Ishikawa (cell line): ENCODE data around the gene MPV17.

ENCODE experiments used
- CEBPB ChIP-seq: IDR thresholded peaks from 2 replicates; pipeline ENCODE4 v1.6.1; 2012
- CREB1 ChIP-seq: IDR thresholded peaks from 2 replicates; pipeline ENCODE4 v1.6.1; 2012; ENCODE audit warnings: low read depth
- EGR1 ChIP-seq: IDR thresholded peaks from 2 replicates; pipeline ENCODE4 v1.6.1; 2012
- EP300 ChIP-seq: IDR thresholded peaks from 2 replicates; pipeline ENCODE4 v1.6.1; 2012; ENCODE audit warnings: borderline replicate concordance
- FOXM1 ChIP-seq: IDR thresholded peaks from 2 replicates; pipeline ENCODE4 v1.6.1; 2012; ENCODE audit warnings: low read depth, borderline replicate concordance
- MAX ChIP-seq: IDR thresholded peaks from 2 replicates; pipeline ENCODE4 v1.6.1; 2012
- NFIC ChIP-seq: IDR thresholded peaks from 2 replicates; pipeline ENCODE4 v1.6.1; 2012
- RAD21 ChIP-seq: IDR thresholded peaks from 2 replicates; pipeline ENCODE4 v1.6.1; 2012; ENCODE audit warnings: low read depth
- TAF1 ChIP-seq: IDR thresholded peaks from 2 replicates; pipeline ENCODE4 v1.6.1; 2012; ENCODE audit warnings: low read depth, mild to moderate bottlenecking
- TCF12 ChIP-seq: IDR thresholded peaks from 2 replicates; pipeline ENCODE4 v1.6.1; 2012; ENCODE audit warnings: low read depth
- TEAD4 ChIP-seq: IDR thresholded peaks from 2 replicates; pipeline ENCODE4 v1.6.1; 2012
- YY1 ChIP-seq: IDR thresholded peaks from 2 replicates; pipeline ENCODE4 v1.6.1; 2012; ENCODE audit warnings: low read depth
- ZBTB7A ChIP-seq: IDR thresholded peaks from 2 replicates; pipeline ENCODE4 v1.6.1; 2012; ENCODE audit warnings: low read depth
- TF ChIP-seq, protein P1 (sequence below): IDR thresholded peaks from 2 replicates; pipeline ENCODE4 v1.6.1; 2012; ENCODE audit warnings: low read depth, mild to moderate bottlenecking
- TF ChIP-seq, protein P2 (sequence below): IDR thresholded peaks from 2 replicates; pipeline ENCODE4 v1.6.1; 2012

The MPV17 gene

GRCh38 chr2:27347641-27348040 is 24.7 kb upstream of the MPV17 start:
- TF ChIP-seq FOXM1, result no peak
- TF ChIP-seq NFIC, result no peak
- no peak for TF ChIP-seq CREB1
- TF ChIP-seq TEAD4, result no peak
- no peak for TF ChIP-seq RAD21
- TF ChIP-seq, protein P1, sequence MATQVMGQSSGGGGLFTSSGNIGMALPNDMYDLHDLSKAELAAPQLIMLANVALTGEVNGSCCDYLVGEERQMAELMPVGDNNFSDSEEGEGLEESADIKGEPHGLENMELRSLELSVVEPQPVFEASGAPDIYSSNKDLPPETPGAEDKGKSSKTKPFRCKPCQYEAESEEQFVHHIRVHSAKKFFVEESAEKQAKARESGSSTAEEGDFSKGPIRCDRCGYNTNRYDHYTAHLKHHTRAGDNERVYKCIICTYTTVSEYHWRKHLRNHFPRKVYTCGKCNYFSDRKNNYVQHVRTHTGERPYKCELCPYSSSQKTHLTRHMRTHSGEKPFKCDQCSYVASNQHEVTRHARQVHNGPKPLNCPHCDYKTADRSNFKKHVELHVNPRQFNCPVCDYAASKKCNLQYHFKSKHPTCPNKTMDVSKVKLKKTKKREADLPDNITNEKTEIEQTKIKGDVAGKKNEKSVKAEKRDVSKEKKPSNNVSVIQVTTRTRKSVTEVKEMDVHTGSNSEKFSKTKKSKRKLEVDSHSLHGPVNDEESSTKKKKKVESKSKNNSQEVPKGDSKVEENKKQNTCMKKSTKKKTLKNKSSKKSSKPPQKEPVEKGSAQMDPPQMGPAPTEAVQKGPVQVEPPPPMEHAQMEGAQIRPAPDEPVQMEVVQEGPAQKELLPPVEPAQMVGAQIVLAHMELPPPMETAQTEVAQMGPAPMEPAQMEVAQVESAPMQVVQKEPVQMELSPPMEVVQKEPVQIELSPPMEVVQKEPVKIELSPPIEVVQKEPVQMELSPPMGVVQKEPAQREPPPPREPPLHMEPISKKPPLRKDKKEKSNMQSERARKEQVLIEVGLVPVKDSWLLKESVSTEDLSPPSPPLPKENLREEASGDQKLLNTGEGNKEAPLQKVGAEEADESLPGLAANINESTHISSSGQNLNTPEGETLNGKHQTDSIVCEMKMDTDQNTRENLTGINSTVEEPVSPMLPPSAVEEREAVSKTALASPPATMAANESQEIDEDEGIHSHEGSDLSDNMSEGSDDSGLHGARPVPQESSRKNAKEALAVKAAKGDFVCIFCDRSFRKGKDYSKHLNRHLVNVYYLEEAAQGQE, result no peak
- TF ChIP-seq, protein P2, sequence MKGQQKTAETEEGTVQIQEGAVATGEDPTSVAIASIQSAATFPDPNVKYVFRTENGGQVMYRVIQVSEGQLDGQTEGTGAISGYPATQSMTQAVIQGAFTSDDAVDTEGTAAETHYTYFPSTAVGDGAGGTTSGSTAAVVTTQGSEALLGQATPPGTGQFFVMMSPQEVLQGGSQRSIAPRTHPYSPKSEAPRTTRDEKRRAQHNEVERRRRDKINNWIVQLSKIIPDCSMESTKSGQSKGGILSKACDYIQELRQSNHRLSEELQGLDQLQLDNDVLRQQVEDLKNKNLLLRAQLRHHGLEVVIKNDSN, result no peak
- TF ChIP-seq TAF1, result no peak

GRCh38 chr2:27336173-27336572 is 13.3 kb upstream of the MPV17 start:
- TF ChIP-seq MAX, result no peak
- TF ChIP-seq CEBPB, result no peak
- no peak for TF ChIP-seq TEAD4
- TF ChIP-seq FOXM1, result no peak
- no peak for TF ChIP-seq YY1
- TF ChIP-seq, protein P2, result no peak
- no peak for TF ChIP-seq EGR1
- TF ChIP-seq TAF1, result no peak
- TF ChIP-seq, protein P1, result no peak
- no peak for TF ChIP-seq RAD21
- no peak for TF ChIP-seq ZBTB7A
- no peak for TF ChIP-seq TCF12
- TF ChIP-seq EP300, result no peak
- TF ChIP-seq NFIC, result no peak
- TF ChIP-seq CREB1, result no peak

- TF ChIP-seq NFIC (no peak), ZBTB7A (no peak), FOXM1 (no peak), MAX (no peak), TEAD4 (no peak), YY1 (no peak), EP300 (no peak)
- TF ChIP-seq, protein P1, result no peak
Observed at GRCh38 chr2:27335311-27335710, 12.4 kb upstream of the MPV17 start.

DNA sequence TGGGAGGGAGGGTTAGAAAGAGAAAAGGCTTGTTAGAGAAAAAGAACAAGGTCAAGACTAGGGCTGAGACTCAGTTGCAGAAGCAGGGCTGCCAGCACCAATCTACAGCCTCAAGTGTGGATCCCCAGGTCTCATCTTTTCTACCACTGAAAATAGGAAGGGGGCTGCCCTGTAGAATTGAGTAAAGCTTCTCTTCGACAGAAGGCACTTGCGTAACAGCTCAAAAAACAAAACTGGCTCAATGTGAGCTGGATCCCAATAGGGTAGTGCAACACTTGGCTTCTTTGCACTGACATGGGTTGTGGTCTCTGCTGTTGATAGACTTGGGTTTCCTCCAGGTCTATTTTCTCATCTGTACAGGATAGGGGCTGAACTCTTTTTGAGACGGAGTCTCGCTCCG is 1.8 kb upstream of the MPV17 start:
- no peak for TF ChIP-seq TCF12

DNA sequence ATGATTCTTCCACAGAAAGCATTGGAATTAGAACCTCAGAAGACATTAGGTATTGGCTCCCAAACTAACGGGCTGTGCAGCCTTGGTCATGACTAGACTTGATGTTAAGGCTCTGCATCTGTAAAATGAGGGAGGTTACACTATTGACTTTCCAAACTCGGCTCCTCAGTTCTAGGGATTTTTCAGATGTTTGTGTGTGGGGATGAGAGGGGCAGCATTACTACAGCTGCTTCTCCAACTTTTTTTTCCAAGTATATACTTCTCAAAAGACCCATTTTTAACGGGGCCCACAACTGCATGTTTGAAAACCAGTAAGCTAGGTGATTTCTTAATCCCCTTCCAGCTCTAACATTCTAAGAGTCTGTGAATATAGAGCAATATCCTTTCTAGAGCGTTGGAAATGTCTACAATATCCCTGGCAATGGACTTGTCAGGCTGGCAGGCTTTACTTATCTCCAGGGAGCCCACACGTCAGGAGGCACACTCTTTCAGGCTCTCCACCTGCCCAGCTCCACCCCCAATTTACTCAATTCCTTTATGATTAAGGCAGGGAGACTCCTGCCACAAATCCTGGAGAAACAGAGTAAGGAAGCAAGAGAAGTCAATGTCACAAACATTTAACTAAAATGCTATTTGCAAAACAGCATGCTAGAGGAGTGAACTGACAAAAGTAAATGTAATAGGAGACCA is 844 bp upstream of the MPV17 start:
- TF ChIP-seq RAD21 (no peak), TEAD4 (no peak), CEBPB (no peak), EP300 (no peak), YY1 (no peak), MAX (no peak), ZBTB7A (no peak), NFIC (no peak), FOXM1 (no peak), EGR1 (no peak), CREB1 (no peak), TCF12 (no peak)
- TF ChIP-seq, protein P2, result no peak
- TF ChIP-seq, protein P1, result no peak
